Measurements from ENCODE around the gene TMEM98.
A peak's percentile ranks its signal among the peaks of the same experiment; 100 is the strongest.
"Not testable (repeated sequence)": the region's sequence is repeated elsewhere in the genome, so short reads cannot be mapped to it uniquely, and the experiment has no call there.

The TMEM98 gene

GRCh38 chr17:32927724-32928585, at the start of gene TMEM98:
Gene TMEM98, plus strand, starts transcription at chr17:32928153. Its CDS starts 3,376 bp downstream, at chr17:32931529.
- peak within 1 kb of the TSS; percentile 77 for H3K9ac ChIP-seq (ENCODE audit: low read length)
- H3K4me3 ChIP-seq (ENCODE audit: low read depth, low read length) = peak within 1 kb of the TSS; percentile 66
- H3K27me3 ChIP-seq (ENCODE audit: control insufficient read depth, insufficient read depth, low read length) = no peaks in the 10 kb centered on the region
- peaks cover 18% of the 10 kb centered on the region for H3K4me1 ChIP-seq (ENCODE audit: control insufficient read depth, insufficient read depth, low read length)
- peaks cover 3% of the 10 kb centered on the region; the same call in 1 of the 2 replicates for H3K9me3 ChIP-seq (ENCODE audit: control insufficient read depth, insufficient read depth, low read depth, low read length)
- peaks cover 16% of the 10 kb centered on the region for H3K36me3 ChIP-seq (ENCODE audit: control insufficient read depth, insufficient read depth, low read length)
- no peak within 1 kb of the TSS; the same call in 1 of the 2 replicates for H3K27ac ChIP-seq (ENCODE audit: low read depth, low read length)

- no peaks in the 10 kb centered on the region for H3K36me3 ChIP-seq (ENCODE audit: control insufficient read depth, insufficient read depth, low read length)
- no peak overlapping the region for H3K27ac ChIP-seq (ENCODE audit: low read depth, low read length)
- H3K27me3 ChIP-seq (ENCODE audit: control insufficient read depth, insufficient read depth, low read length) = no peaks in the 10 kb centered on the region
- peaks cover 17% of the 10 kb centered on the region for H3K4me1 ChIP-seq (ENCODE audit: control insufficient read depth, insufficient read depth, low read length)
- H3K4me3 ChIP-seq (ENCODE audit: low read depth, low read length) = no peak overlapping the region
- H3K9ac ChIP-seq (ENCODE audit: low read length) = no peak overlapping the region
- no peaks in the 10 kb centered on the region for H3K9me3 ChIP-seq (ENCODE audit: control insufficient read depth, insufficient read depth, low read depth, low read length)
Measured at GRCh38 chr17:32878211-32878610, 49.7 kb upstream of the TMEM98 start.

GRCh38 chr17:32879134-32879533, 48.8 kb upstream of the TMEM98 start:
- Histone ChIP-seq H3K36me3 (ENCODE audit: control insufficient read depth, insufficient read depth, low read length) (no peaks in the 10 kb centered on the region), H3K27ac (ENCODE audit: low read depth, low read length) (no peak overlapping the region), H3K4me1 (ENCODE audit: control insufficient read depth, insufficient read depth, low read length) (peaks cover 17% of the 10 kb centered on the region), H3K9me3 (ENCODE audit: control insufficient read depth, insufficient read depth, low read depth, low read length) (no peaks in the 10 kb centered on the region), H3K27me3 (ENCODE audit: control insufficient read depth, insufficient read depth, low read length) (no peaks in the 10 kb centered on the region), H3K4me3 (ENCODE audit: low read depth, low read length) (no peak overlapping the region), H3K9ac (ENCODE audit: low read length) (no peak overlapping the region)

GRCh38 chr17:32880671-32881453, 47.1 kb upstream of the TMEM98 start:
- Histone ChIP-seq H3K4me3 (ENCODE audit: low read depth, low read length) (no peak overlapping the region), H3K27ac (ENCODE audit: low read depth, low read length) (no peak overlapping the region), H3K9me3 (ENCODE audit: control insufficient read depth, insufficient read depth, low read depth, low read length) (no peaks in the 10 kb centered on the region), H3K4me1 (ENCODE audit: control insufficient read depth, insufficient read depth, low read length) (peaks cover 13% of the 10 kb centered on the region), H3K27me3 (ENCODE audit: control insufficient read depth, insufficient read depth, low read length) (no peaks in the 10 kb centered on the region), H3K9ac (ENCODE audit: low read length) (no peak overlapping the region), H3K36me3 (ENCODE audit: control insufficient read depth, insufficient read depth, low read length) (no peaks in the 10 kb centered on the region)

GRCh38 chr17:32882029-32882428, 45.9 kb upstream of the TMEM98 start:
- no peak overlapping the region for H3K4me3 ChIP-seq (ENCODE audit: low read depth, low read length)
- peaks cover 18% of the 10 kb centered on the region; the same call in 1 of the 2 replicates for H3K4me1 ChIP-seq (ENCODE audit: control insufficient read depth, insufficient read depth, low read length)
- H3K27me3 ChIP-seq (ENCODE audit: control insufficient read depth, insufficient read depth, low read length) = no peaks in the 10 kb centered on the region
- H3K36me3 ChIP-seq (ENCODE audit: control insufficient read depth, insufficient read depth, low read length) = no peaks in the 10 kb centered on the region
- H3K9me3 ChIP-seq (ENCODE audit: control insufficient read depth, insufficient read depth, low read depth, low read length) = peaks cover 7% of the 10 kb centered on the region; the same call in 1 of the 2 replicates
- no peak overlapping the region for H3K27ac ChIP-seq (ENCODE audit: low read depth, low read length)
- H3K9ac ChIP-seq (ENCODE audit: low read length) = no peak overlapping the region

GRCh38 chr17:32882734-32883133, 45.2 kb upstream of the TMEM98 start:
- Histone ChIP-seq H3K27me3 (ENCODE audit: control insufficient read depth, insufficient read depth, low read length) (no peaks in the 10 kb centered on the region), H3K36me3 (ENCODE audit: control insufficient read depth, insufficient read depth, low read length) (no peaks in the 10 kb centered on the region), H3K27ac (ENCODE audit: low read depth, low read length) (no peak overlapping the region), H3K4me1 (ENCODE audit: control insufficient read depth, insufficient read depth, low read length) (peaks cover 14% of the 10 kb centered on the region; the same call in 1 of the 2 replicates), H3K9me3 (ENCODE audit: control insufficient read depth, insufficient read depth, low read depth, low read length) (peaks cover 7% of the 10 kb centered on the region; the same call in 1 of the 2 replicates), H3K9ac (ENCODE audit: low read length) (no peak overlapping the region), H3K4me3 (ENCODE audit: low read depth, low read length) (no peak overlapping the region)

- not testable (repeated sequence) for H3K27ac ChIP-seq (ENCODE audit: low read depth, low read length); H3K4me1 ChIP-seq (ENCODE audit: control insufficient read depth, insufficient read depth, low read length); H3K27me3 ChIP-seq (ENCODE audit: control insufficient read depth, insufficient read depth, low read length); H3K9ac ChIP-seq (ENCODE audit: low read length); H3K9me3 ChIP-seq (ENCODE audit: control insufficient read depth, insufficient read depth, low read depth, low read length); H3K36me3 ChIP-seq (ENCODE audit: control insufficient read depth, insufficient read depth, low read length)
- H3K4me3 ChIP-seq (ENCODE audit: low read depth, low read length) = peak overlapping the region; percentile 2; the same call in 1 of the 2 replicates
Measured at GRCh38 chr17:32886951-32887350, 41.0 kb upstream of the TMEM98 start.

- not testable (repeated sequence) for H3K4me1 ChIP-seq (ENCODE audit: control insufficient read depth, insufficient read depth, low read length); H3K9me3 ChIP-seq (ENCODE audit: control insufficient read depth, insufficient read depth, low read depth, low read length); H3K9ac ChIP-seq (ENCODE audit: low read length); H3K27me3 ChIP-seq (ENCODE audit: control insufficient read depth, insufficient read depth, low read length); H3K27ac ChIP-seq (ENCODE audit: low read depth, low read length); H3K36me3 ChIP-seq (ENCODE audit: control insufficient read depth, insufficient read depth, low read length); H3K4me3 ChIP-seq (ENCODE audit: low read depth, low read length)
Measured at GRCh38 chr17:32887410-32887809, 40.5 kb upstream of the TMEM98 start.

GRCh38 chr17:32894245-32894644, 33.7 kb upstream of the TMEM98 start:
- H3K27ac ChIP-seq (ENCODE audit: low read depth, low read length) = no peak overlapping the region; the same call in 1 of the 2 replicates
- no peaks in the 10 kb centered on the region; the same call in 1 of the 2 replicates for H3K4me1 ChIP-seq (ENCODE audit: control insufficient read depth, insufficient read depth, low read length)
- no peak overlapping the region for H3K9ac ChIP-seq (ENCODE audit: low read length)

GRCh38 chr17:32896647-32897258, 31.2 kb upstream of the TMEM98 start:
- Histone ChIP-seq H3K9ac (ENCODE audit: low read length) (no peak overlapping the region), H3K27me3 (ENCODE audit: control insufficient read depth, insufficient read depth, low read length) (no peaks in the 10 kb centered on the region), H3K36me3 (ENCODE audit: control insufficient read depth, insufficient read depth, low read length) (no peaks in the 10 kb centered on the region), H3K9me3 (ENCODE audit: control insufficient read depth, insufficient read depth, low read depth, low read length) (peaks cover 10% of the 10 kb centered on the region; the same call in 1 of the 2 replicates), H3K27ac (ENCODE audit: low read depth, low read length) (no peak overlapping the region), H3K4me1 (ENCODE audit: control insufficient read depth, insufficient read depth, low read length) (no peaks in the 10 kb centered on the region; the same call in 1 of the 2 replicates), H3K4me3 (ENCODE audit: low read depth, low read length) (no peak overlapping the region)

More at GRCh38 chr17:32894245-32894644, 33.7 kb upstream of the TMEM98 start:
- H3K36me3 ChIP-seq (ENCODE audit: control insufficient read depth, insufficient read depth, low read length) = no peaks in the 10 kb centered on the region
- no peaks in the 10 kb centered on the region for H3K27me3 ChIP-seq (ENCODE audit: control insufficient read depth, insufficient read depth, low read length)
- H3K9me3 ChIP-seq (ENCODE audit: control insufficient read depth, insufficient read depth, low read depth, low read length) = peaks cover 5% of the 10 kb centered on the region; the same call in 1 of the 2 replicates
- no peak overlapping the region for H3K4me3 ChIP-seq (ENCODE audit: low read depth, low read length)
